ENCODE measurements around the gene USP17L12. TPM values are rescaled to one million over a fixed set of nuclear protein-coding genes. Genes with fewer than 3 reads are reported as not detected.
"Not testable (repeated sequence)": the region's sequence is repeated elsewhere in the genome, so short reads cannot be mapped to it uniquely, and the experiment has no call there.

The USP17L12 gene
- total and polyA plus RNA-seq, 2 donors from 2014 or later = not detected

GRCh38 chr4:9243579-9243978 is 23.6 kb downstream of the USP17L12 start, which contains the start of gene USP17L17:
TSS of gene USP17L17 (plus strand) at chr4:9243879. CDS start at chr4:9243879, 0 bp downstream.
- H3K9me3 ChIP-seq (ENCODE audit: control insufficient read depth in 2 of 3, insufficient read depth in 1 of 3, low read length in 3 of 3); H3K9ac ChIP-seq (ENCODE audit: low read length in 3 of 3); H3K27me3 ChIP-seq (ENCODE audit: control insufficient read depth, insufficient read depth, low read length); DNase-seq; H3K36me3 ChIP-seq (ENCODE audit: control insufficient read depth in 2 of 3, insufficient read depth in 3 of 3, low read length in 3 of 3); H3K27ac ChIP-seq (ENCODE audit: low read depth in 2 of 2, low read length in 2 of 2); intact Hi-C loops (cut with DNase I); FAIRE-seq; H3K4me1 ChIP-seq (ENCODE audit: control insufficient read depth in 2 of 3, insufficient read depth in 2 of 3, low read depth in 1 of 3, low read length in 3 of 3); H3K4me3 ChIP-seq (ENCODE audit: low read length in 3 of 3): not testable (repeated sequence)

- H3K4me3 ChIP-seq (ENCODE audit: low read length in 3 of 3); FAIRE-seq; H3K4me1 ChIP-seq (ENCODE audit: control insufficient read depth in 2 of 3, insufficient read depth in 2 of 3, low read depth in 1 of 3, low read length in 3 of 3); H3K9me3 ChIP-seq (ENCODE audit: control insufficient read depth in 2 of 3, insufficient read depth in 1 of 3, low read length in 3 of 3); H3K36me3 ChIP-seq (ENCODE audit: control insufficient read depth in 2 of 3, insufficient read depth in 3 of 3, low read length in 3 of 3); H3K9ac ChIP-seq (ENCODE audit: low read length in 3 of 3); H3K27me3 ChIP-seq (ENCODE audit: control insufficient read depth, insufficient read depth, low read length); H3K27ac ChIP-seq (ENCODE audit: low read depth in 2 of 2, low read length in 2 of 2); intact Hi-C loops (cut with DNase I): not testable (repeated sequence)
- peak in 3 of 5 donors; percentile 5 to 38 (median 15) for DNase-seq
These were observed 28.2 kb downstream of the USP17L12 start, which contains the start of gene USP17L18 for GRCh38 chr4:9247953-9248680. TSS of gene USP17L18 (plus strand) at chr4:9248630. CDS start at chr4:9248630, 0 bp downstream.

GRCh38 chr4:9253078-9253477 is 33.1 kb downstream of the USP17L12 start, which contains the start of gene USP17L19:
TSS of gene USP17L19 (plus strand) at chr4:9253378. CDS start at chr4:9253378, 0 bp downstream.
- H3K4me1 ChIP-seq (ENCODE audit: control insufficient read depth in 2 of 3, insufficient read depth in 2 of 3, low read depth in 1 of 3, low read length in 3 of 3); H3K27ac ChIP-seq (ENCODE audit: low read depth in 2 of 2, low read length in 2 of 2); H3K9ac ChIP-seq (ENCODE audit: low read length in 3 of 3); DNase-seq; FAIRE-seq; intact Hi-C loops (cut with DNase I); H3K4me3 ChIP-seq (ENCODE audit: low read length in 3 of 3); H3K9me3 ChIP-seq (ENCODE audit: control insufficient read depth in 2 of 3, insufficient read depth in 1 of 3, low read length in 3 of 3); H3K36me3 ChIP-seq (ENCODE audit: control insufficient read depth in 2 of 3, insufficient read depth in 3 of 3, low read length in 3 of 3); H3K27me3 ChIP-seq (ENCODE audit: control insufficient read depth, insufficient read depth, low read length): not testable (repeated sequence)

DNA sequence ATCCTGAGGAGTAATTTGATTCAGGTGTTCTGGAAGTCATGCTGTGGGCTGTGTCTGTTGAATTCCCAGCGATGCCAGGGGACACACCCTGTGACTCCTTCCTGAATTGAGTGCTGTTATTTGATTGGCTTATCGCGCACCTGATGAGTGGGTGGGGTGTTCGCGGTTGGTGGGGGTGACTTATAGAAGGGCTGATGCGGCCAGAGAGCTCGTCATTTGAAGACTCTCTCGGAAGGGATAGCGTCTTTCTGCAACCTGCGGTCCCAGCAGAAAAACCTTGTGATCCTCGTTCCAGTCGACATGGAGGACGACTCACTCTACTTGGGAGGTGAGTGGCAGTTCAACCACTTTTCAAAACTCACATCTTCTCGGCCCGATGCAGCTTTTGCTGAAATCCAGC is 37.9 kb downstream of the USP17L12 start, which contains the start of gene USP17L20:
Gene USP17L20 (plus strand): TSS at position 301 of the 400 bp plus-strand sequence. CDS start 0 bp downstream, at position 301.
- intact Hi-C loops (cut with DNase I); FAIRE-seq: not testable (repeated sequence)

GRCh38 chr4:9262572-9262971 is 42.6 kb downstream of the USP17L12 start, which contains the start of gene USP17L21:
TSS of gene USP17L21 (plus strand) at chr4:9262872. CDS start at chr4:9262872, 0 bp downstream.
- H3K9ac ChIP-seq (ENCODE audit: low read length in 3 of 3); H3K4me3 ChIP-seq (ENCODE audit: low read length in 3 of 3); H3K4me1 ChIP-seq (ENCODE audit: control insufficient read depth in 2 of 3, insufficient read depth in 2 of 3, low read depth in 1 of 3, low read length in 3 of 3); DNase-seq; FAIRE-seq; H3K27ac ChIP-seq (ENCODE audit: low read depth in 2 of 2, low read length in 2 of 2); H3K9me3 ChIP-seq (ENCODE audit: control insufficient read depth in 2 of 3, insufficient read depth in 1 of 3, low read length in 3 of 3); H3K27me3 ChIP-seq (ENCODE audit: control insufficient read depth, insufficient read depth, low read length); intact Hi-C loops (cut with DNase I); H3K36me3 ChIP-seq (ENCODE audit: control insufficient read depth in 2 of 3, insufficient read depth in 3 of 3, low read length in 3 of 3): not testable (repeated sequence)

More for the DNA sequence above, 37.9 kb downstream of the USP17L12 start, which contains the start of gene USP17L20:
- not testable (repeated sequence) for H3K9me3 ChIP-seq (ENCODE audit: control insufficient read depth in 2 of 3, insufficient read depth in 1 of 3, low read length in 3 of 3); H3K27me3 ChIP-seq (ENCODE audit: control insufficient read depth, insufficient read depth, low read length); DNase-seq; H3K36me3 ChIP-seq (ENCODE audit: control insufficient read depth in 2 of 3, insufficient read depth in 3 of 3, low read length in 3 of 3); H3K4me1 ChIP-seq (ENCODE audit: control insufficient read depth in 2 of 3, insufficient read depth in 2 of 3, low read depth in 1 of 3, low read length in 3 of 3); H3K9ac ChIP-seq (ENCODE audit: low read length in 3 of 3); H3K4me3 ChIP-seq (ENCODE audit: low read length in 3 of 3); H3K27ac ChIP-seq (ENCODE audit: low read depth in 2 of 2, low read length in 2 of 2)

DNA sequence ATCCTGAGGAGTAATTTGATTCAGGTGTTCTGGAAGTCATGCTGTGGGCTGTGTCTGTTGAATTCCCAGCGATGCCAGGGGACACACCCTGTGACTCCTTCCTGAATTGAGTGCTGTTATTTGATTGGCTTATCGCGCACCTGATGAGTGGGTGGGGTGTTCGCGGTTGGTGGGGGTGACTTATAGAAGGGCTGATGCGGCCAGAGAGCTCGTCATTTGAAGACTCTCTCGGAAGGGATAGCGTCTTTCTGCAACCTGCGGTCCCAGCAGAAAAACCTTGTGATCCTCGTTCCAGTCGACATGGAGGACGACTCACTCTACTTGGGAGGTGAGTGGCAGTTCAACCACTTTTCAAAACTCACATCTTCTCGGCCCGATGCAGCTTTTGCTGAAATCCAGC is 47.4 kb downstream of the USP17L12 start, which contains the start of gene USP17L22:
Gene USP17L22 (plus strand): TSS at position 301 of the 400 bp plus-strand sequence. CDS start 0 bp downstream, at position 301.
- H3K9me3 ChIP-seq (ENCODE audit: control insufficient read depth in 2 of 3, insufficient read depth in 1 of 3, low read length in 3 of 3); intact Hi-C loops (cut with DNase I); H3K4me3 ChIP-seq (ENCODE audit: low read length in 3 of 3); FAIRE-seq; H3K9ac ChIP-seq (ENCODE audit: low read length in 3 of 3); H3K27me3 ChIP-seq (ENCODE audit: control insufficient read depth, insufficient read depth, low read length); H3K36me3 ChIP-seq (ENCODE audit: control insufficient read depth in 2 of 3, insufficient read depth in 3 of 3, low read length in 3 of 3); DNase-seq; H3K27ac ChIP-seq (ENCODE audit: low read depth in 2 of 2, low read length in 2 of 2); H3K4me1 ChIP-seq (ENCODE audit: control insufficient read depth in 2 of 3, insufficient read depth in 2 of 3, low read depth in 1 of 3, low read length in 3 of 3): not testable (repeated sequence)

Other genes starting within 250 kb of the USP17L12 start
- gene FAM90A26, start 49.7 kb upstream of the USP17L12 start, total RNA-seq = not detected
- not detected for gene FAM90A26, start 49.7 kb upstream of the USP17L12 start, polyA plus RNA-seq (ENCODE audit: insufficient read depth, low read depth, low replicate concordance)
- gene USP17L10, start 9.5 kb upstream of the USP17L12 start, total RNA-seq = not detected
- not detected for gene USP17L10, start 9.5 kb upstream of the USP17L12 start, polyA plus RNA-seq (ENCODE audit: insufficient read depth, low read depth, low replicate concordance)
- gene USP17L11, start 4.7 kb upstream of the USP17L12 start, total RNA-seq = not detected
- not detected for gene USP17L11, start 4.7 kb upstream of the USP17L12 start, polyA plus RNA-seq (ENCODE audit: insufficient read depth, low read depth, low replicate concordance)
- gene USP17L13, start 4.7 kb downstream of the USP17L12 start, total RNA-seq = not detected
- gene USP17L13, start 4.7 kb downstream of the USP17L12 start, polyA plus RNA-seq (ENCODE audit: insufficient read depth, low read depth, low replicate concordance) = not detected
- not detected for gene USP17L15, start 14.2 kb downstream of the USP17L12 start, total RNA-seq
- not detected for gene USP17L15, start 14.2 kb downstream of the USP17L12 start, polyA plus RNA-seq (ENCODE audit: insufficient read depth, low read depth, low replicate concordance)
- gene USP17L17, start 23.7 kb downstream of the USP17L12 start, total RNA-seq = 0.41 TPM
- gene USP17L17, start 23.7 kb downstream of the USP17L12 start, polyA plus RNA-seq (ENCODE audit: insufficient read depth, low read depth, low replicate concordance) = not detected
- gene USP17L18, start 28.5 kb downstream of the USP17L12 start, total RNA-seq = not detected
- not detected for gene USP17L18, start 28.5 kb downstream of the USP17L12 start, polyA plus RNA-seq (ENCODE audit: insufficient read depth, low read depth, low replicate concordance)
- not detected for gene USP17L19, start 33.2 kb downstream of the USP17L12 start, total RNA-seq
- gene USP17L19, start 33.2 kb downstream of the USP17L12 start, polyA plus RNA-seq (ENCODE audit: insufficient read depth, low read depth, low replicate concordance) = not detected
- gene USP17L20, start 38.0 kb downstream of the USP17L12 start, total RNA-seq = not detected
- gene USP17L20, start 38.0 kb downstream of the USP17L12 start, polyA plus RNA-seq (ENCODE audit: insufficient read depth, low read depth, low replicate concordance) = not detected
- gene USP17L21, start 42.7 kb downstream of the USP17L12 start, total RNA-seq = not detected
- not detected for gene USP17L21, start 42.7 kb downstream of the USP17L12 start, polyA plus RNA-seq (ENCODE audit: insufficient read depth, low read depth, low replicate concordance)
- not detected for gene USP17L22, start 47.5 kb downstream of the USP17L12 start, total RNA-seq
- gene USP17L22, start 47.5 kb downstream of the USP17L12 start, polyA plus RNA-seq (ENCODE audit: insufficient read depth, low read depth, low replicate concordance) = not detected
- gene USP17L24, start 105.0 kb downstream of the USP17L12 start, total RNA-seq = not detected
- not detected for gene USP17L24, start 105.0 kb downstream of the USP17L12 start, polyA plus RNA-seq (ENCODE audit: insufficient read depth, low read depth, low replicate concordance)
- not detected for gene USP17L25, start 109.8 kb downstream of the USP17L12 start, total RNA-seq
- not detected for gene USP17L25, start 109.8 kb downstream of the USP17L12 start, polyA plus RNA-seq (ENCODE audit: insufficient read depth, low read depth, low replicate concordance)
- gene USP17L26, start 114.5 kb downstream of the USP17L12 start, total RNA-seq = not detected
- gene USP17L26, start 114.5 kb downstream of the USP17L12 start, polyA plus RNA-seq (ENCODE audit: insufficient read depth, low read depth, low replicate concordance) = not detected
- gene USP17L5, start 119.3 kb downstream of the USP17L12 start, total RNA-seq = not detected
- gene USP17L5, start 119.3 kb downstream of the USP17L12 start, polyA plus RNA-seq (ENCODE audit: insufficient read depth, low read depth, low replicate concordance) = not detected
- gene USP17L27, start 124.0 kb downstream of the USP17L12 start, total RNA-seq = not detected
- gene USP17L27, start 124.0 kb downstream of the USP17L12 start, polyA plus RNA-seq (ENCODE audit: insufficient read depth, low read depth, low replicate concordance) = not detected
- gene USP17L28, start 128.7 kb downstream of the USP17L12 start, total RNA-seq = not detected
- gene USP17L28, start 128.7 kb downstream of the USP17L12 start, polyA plus RNA-seq (ENCODE audit: insufficient read depth, low read depth, low replicate concordance) = not detected
- not detected for gene USP17L29, start 133.5 kb downstream of the USP17L12 start, total RNA-seq
- gene USP17L29, start 133.5 kb downstream of the USP17L12 start, polyA plus RNA-seq (ENCODE audit: insufficient read depth, low read depth, low replicate concordance) = not detected
- not detected for gene USP17L30, start 143.0 kb downstream of the USP17L12 start, total RNA-seq
- not detected for gene USP17L30, start 143.0 kb downstream of the USP17L12 start, polyA plus RNA-seq (ENCODE audit: insufficient read depth, low read depth, low replicate concordance)
- not detected for gene DEFB131A, start 224.3 kb downstream of the USP17L12 start, total RNA-seq
- gene DEFB131A, start 224.3 kb downstream of the USP17L12 start, polyA plus RNA-seq (ENCODE audit: insufficient read depth, low read depth, low replicate concordance) = not detected

Measured in kidney (tissue), 11 donors.